ENCODE data around the gene TBXAS1.
A peak's percentile ranks its signal among the peaks of the same experiment; 100 is the strongest.

The TBXAS1 gene

DNA sequence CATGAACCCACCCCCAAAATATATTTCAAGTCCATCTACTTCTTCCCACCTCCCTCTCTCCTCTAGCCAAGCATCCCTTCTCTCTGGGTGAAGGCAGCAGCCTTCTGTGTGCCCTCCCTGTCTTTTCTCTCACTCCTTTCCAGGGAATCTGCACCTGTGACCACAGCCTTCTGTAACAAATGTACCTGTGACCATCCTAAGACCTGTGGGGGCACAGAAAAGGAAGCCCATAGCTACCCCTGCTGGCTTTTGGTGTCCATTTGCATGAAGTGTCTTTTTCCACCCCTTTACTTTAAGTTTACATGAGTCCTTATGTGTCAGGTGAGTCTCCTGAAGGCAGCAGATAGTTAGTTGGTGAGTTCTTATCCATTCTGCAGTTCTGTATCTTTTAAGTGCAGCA lies 2.0 kb upstream of the TBXAS1 start:
- Histone ChIP-seq H3K27me3 (replicated peaks; ENCODE audit: insufficient read depth, low read length) (no peaks in the 10 kb centered on the region), H3K4me2 (ENCODE audit: low read depth, low read length) (no peak overlapping the region), H4K20me1 (ENCODE audit: insufficient read depth, low read length) (no peaks in the 10 kb centered on the region), H3K4me3 (ENCODE audit: low read length) (no peak overlapping the region), H3K27ac (ENCODE audit: low read length) (no peak overlapping the region), H3K4me1 (ENCODE audit: low read length) (peaks cover 22% of the 10 kb centered on the region), H3K36me3 (replicated peaks; ENCODE audit: insufficient read depth, low read length) (no peaks in the 10 kb centered on the region), H3K9me2 (replicated peaks; ENCODE audit: insufficient read depth, low read length) (no peaks in the 10 kb centered on the region), H3F3A (ENCODE audit: insufficient read depth, low read length) (no peaks in the 10 kb centered on the region), H3K9me3 (replicated peaks; ENCODE audit: insufficient read depth, low read length) (no peaks in the 10 kb centered on the region), H3K79me2 (ENCODE audit: low read length) (no peaks in the 10 kb centered on the region), H2AFZ (ENCODE audit: low read length) (no peak overlapping the region), H3K9ac (ENCODE audit: low read length) (no peak overlapping the region)
- TF ChIP-seq EZH2phosphoT487 (IDR thresholded peaks at IDR 0.05; ENCODE audit: low read length) = no peak
- TF ChIP-seq, protein P1, sequence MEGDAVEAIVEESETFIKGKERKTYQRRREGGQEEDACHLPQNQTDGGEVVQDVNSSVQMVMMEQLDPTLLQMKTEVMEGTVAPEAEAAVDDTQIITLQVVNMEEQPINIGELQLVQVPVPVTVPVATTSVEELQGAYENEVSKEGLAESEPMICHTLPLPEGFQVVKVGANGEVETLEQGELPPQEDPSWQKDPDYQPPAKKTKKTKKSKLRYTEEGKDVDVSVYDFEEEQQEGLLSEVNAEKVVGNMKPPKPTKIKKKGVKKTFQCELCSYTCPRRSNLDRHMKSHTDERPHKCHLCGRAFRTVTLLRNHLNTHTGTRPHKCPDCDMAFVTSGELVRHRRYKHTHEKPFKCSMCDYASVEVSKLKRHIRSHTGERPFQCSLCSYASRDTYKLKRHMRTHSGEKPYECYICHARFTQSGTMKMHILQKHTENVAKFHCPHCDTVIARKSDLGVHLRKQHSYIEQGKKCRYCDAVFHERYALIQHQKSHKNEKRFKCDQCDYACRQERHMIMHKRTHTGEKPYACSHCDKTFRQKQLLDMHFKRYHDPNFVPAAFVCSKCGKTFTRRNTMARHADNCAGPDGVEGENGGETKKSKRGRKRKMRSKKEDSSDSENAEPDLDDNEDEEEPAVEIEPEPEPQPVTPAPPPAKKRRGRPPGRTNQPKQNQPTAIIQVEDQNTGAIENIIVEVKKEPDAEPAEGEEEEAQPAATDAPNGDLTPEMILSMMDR (IDR thresholded peaks at IDR 0.05; ENCODE audit: low read length) = peak; percentile 43
- peak; percentile 50 for DNase-seq

DNA sequence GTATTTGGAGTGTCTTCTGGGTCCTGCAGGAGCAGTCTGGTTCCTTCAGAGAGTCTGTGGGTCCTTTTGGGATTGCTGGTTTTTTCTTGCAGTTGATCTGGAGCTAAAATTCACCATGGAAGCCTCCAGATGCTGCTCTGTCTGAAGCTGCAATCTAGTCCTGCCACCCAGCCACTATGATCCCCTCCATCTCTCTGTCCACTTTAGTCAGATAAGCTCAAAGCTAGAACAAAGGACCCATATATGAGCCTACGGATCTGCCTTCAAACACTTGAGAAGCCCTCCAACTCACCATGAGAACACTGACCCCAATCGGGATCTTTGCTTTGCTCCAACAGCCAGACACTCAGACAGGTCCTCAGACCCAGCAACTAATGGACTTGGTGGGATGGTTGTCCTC lies 618 bp upstream of the TBXAS1 start:
- Histone ChIP-seq H3K36me3 (replicated peaks; ENCODE audit: insufficient read depth, low read length) (no peaks in the 10 kb centered on the region), H3F3A (ENCODE audit: insufficient read depth, low read length) (no peaks in the 10 kb centered on the region), H3K9me3 (replicated peaks; ENCODE audit: insufficient read depth, low read length) (no peaks in the 10 kb centered on the region), H4K20me1 (ENCODE audit: insufficient read depth, low read length) (no peaks in the 10 kb centered on the region), H3K4me1 (ENCODE audit: low read length) (peaks cover 22% of the 10 kb centered on the region), H3K4me3 (ENCODE audit: low read length) (no peak overlapping the region), H3K4me2 (ENCODE audit: low read depth, low read length) (no peak overlapping the region), H3K9ac (ENCODE audit: low read length) (no peak overlapping the region), H3K9me2 (replicated peaks; ENCODE audit: insufficient read depth, low read length) (no peaks in the 10 kb centered on the region), H3K79me2 (ENCODE audit: low read length) (no peaks in the 10 kb centered on the region), H3K27ac (ENCODE audit: low read length) (no peak overlapping the region), H3K27me3 (replicated peaks; ENCODE audit: insufficient read depth, low read length) (no peaks in the 10 kb centered on the region), H2AFZ (ENCODE audit: low read length) (peak overlapping the region; percentile 29; the same call in 1 of the 2 replicates)
- DNase-seq = no peak
- TF ChIP-seq, protein P1 (IDR thresholded peaks at IDR 0.05; ENCODE audit: low read length) = no peak
- no peak for TF ChIP-seq EZH2 (optimal IDR thresholded peaks at IDR 0.05; ENCODE audit: low read depth, low read length)
- TF ChIP-seq EZH2phosphoT487 (IDR thresholded peaks at IDR 0.05; ENCODE audit: low read length) = no peak

DNA sequence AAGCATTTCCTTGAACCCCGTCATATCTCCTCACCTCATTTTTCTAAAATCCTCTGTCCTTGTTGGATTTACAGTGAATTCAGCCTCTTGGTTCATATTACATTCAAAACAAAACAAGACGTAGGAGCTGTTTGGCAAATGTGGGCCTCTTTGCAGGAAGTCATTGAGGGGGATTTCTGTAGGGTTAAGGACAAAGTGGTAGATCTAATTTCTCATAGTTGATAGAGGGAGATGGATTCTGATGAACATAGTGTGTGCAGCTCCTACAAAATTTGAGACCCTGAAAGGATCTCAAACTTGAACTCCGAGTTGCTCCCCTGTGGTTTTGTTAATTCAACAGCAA lies 682 bp downstream of the TBXAS1 start:
- no peak for TF ChIP-seq EZH2 (optimal IDR thresholded peaks at IDR 0.05; ENCODE audit: low read depth, low read length)
- no peak for TF ChIP-seq EZH2phosphoT487 (IDR thresholded peaks at IDR 0.05; ENCODE audit: low read length)
- H3K9me2 ChIP-seq (replicated peaks; ENCODE audit: insufficient read depth, low read length) = no peaks in the 10 kb centered on the region
- H3K9ac ChIP-seq (ENCODE audit: low read length) = no peak overlapping the region
- H3K79me2 ChIP-seq (ENCODE audit: low read length) = no peaks in the 10 kb centered on the region
- H3K9me3 ChIP-seq (replicated peaks; ENCODE audit: insufficient read depth, low read length) = no peaks in the 10 kb centered on the region
- no peaks in the 10 kb centered on the region for H3K27me3 ChIP-seq (replicated peaks; ENCODE audit: insufficient read depth, low read length)
- H2AFZ ChIP-seq (ENCODE audit: low read length) = no peak overlapping the region
- DNase-seq = no peak
- peaks cover 22% of the 10 kb centered on the region for H3K4me1 ChIP-seq (ENCODE audit: low read length)
- no peak overlapping the region for H3K4me3 ChIP-seq (ENCODE audit: low read length)
- H4K20me1 ChIP-seq (ENCODE audit: insufficient read depth, low read length) = no peaks in the 10 kb centered on the region
- no peaks in the 10 kb centered on the region for H3F3A ChIP-seq (ENCODE audit: insufficient read depth, low read length)
- H3K36me3 ChIP-seq (replicated peaks; ENCODE audit: insufficient read depth, low read length) = no peaks in the 10 kb centered on the region
- no peak overlapping the region for H3K4me2 ChIP-seq (ENCODE audit: low read depth, low read length)
- H3K27ac ChIP-seq (ENCODE audit: low read length) = no peak overlapping the region

DNA sequence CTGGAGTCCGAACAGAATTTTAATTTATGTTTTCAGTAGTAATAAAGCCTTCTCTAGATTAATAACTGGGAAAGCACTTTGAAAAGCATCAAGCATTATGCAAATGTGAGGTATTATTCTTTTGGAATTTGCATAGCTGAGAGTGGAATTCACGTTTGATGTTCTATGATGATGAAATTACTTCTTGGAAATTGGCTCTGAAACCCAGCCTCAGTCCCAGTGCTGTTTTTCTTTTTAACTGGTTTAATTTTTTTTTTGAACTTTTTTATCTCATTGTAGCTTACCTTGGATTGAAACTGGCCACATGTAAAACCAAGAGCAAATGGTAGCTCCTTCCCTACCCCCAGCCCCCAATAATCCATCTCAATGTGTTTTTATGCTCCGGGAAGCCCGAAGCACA lies 1.2 kb downstream of the TBXAS1 start:
- H3K9me2 ChIP-seq (replicated peaks; ENCODE audit: insufficient read depth, low read length) = no peaks in the 10 kb centered on the region

More for the DNA sequence above, 1.2 kb downstream of the TBXAS1 start:
- H3K27me3 ChIP-seq (replicated peaks; ENCODE audit: insufficient read depth, low read length) = no peaks in the 10 kb centered on the region
- H3K36me3 ChIP-seq (replicated peaks; ENCODE audit: insufficient read depth, low read length) = no peaks in the 10 kb centered on the region
- no peaks in the 10 kb centered on the region for H3K79me2 ChIP-seq (ENCODE audit: low read length)
- no peak for TF ChIP-seq EZH2phosphoT487 (IDR thresholded peaks at IDR 0.05; ENCODE audit: low read length)
- TF ChIP-seq, protein P1 (IDR thresholded peaks at IDR 0.05; ENCODE audit: low read length) = no peak
- TF ChIP-seq EZH2 (optimal IDR thresholded peaks at IDR 0.05; ENCODE audit: low read depth, low read length) = no peak
- no peak overlapping the region for H2AFZ ChIP-seq (ENCODE audit: low read length)
- no peak for DNase-seq
- H3F3A ChIP-seq (ENCODE audit: insufficient read depth, low read length) = no peaks in the 10 kb centered on the region
- H3K4me3 ChIP-seq (ENCODE audit: low read length) = no peak overlapping the region
- H3K4me1 ChIP-seq (ENCODE audit: low read length) = peaks cover 22% of the 10 kb centered on the region
- H3K27ac ChIP-seq (ENCODE audit: low read length) = no peak overlapping the region
- H4K20me1 ChIP-seq (ENCODE audit: insufficient read depth, low read length) = no peaks in the 10 kb centered on the region
- H3K9me3 ChIP-seq (replicated peaks; ENCODE audit: insufficient read depth, low read length) = no peaks in the 10 kb centered on the region
- H3K4me2 ChIP-seq (ENCODE audit: low read depth, low read length) = no peak overlapping the region
- H3K9ac ChIP-seq (ENCODE audit: low read length) = no peak overlapping the region
